HG02798 (cell line): Measurements from ENCODE around the gene DQX1.

Experiments
- ATAC-seq: cut with Tn5 transposase; IDR thresholded peaks from one replicate; pipeline ENCODE4 v1.9.1; 2021; ENCODE audit warnings: mild to moderate bottlenecking; ENCODE audit not compliant: unreplicated experiment, poor library complexity

The DQX1 gene

DNA sequence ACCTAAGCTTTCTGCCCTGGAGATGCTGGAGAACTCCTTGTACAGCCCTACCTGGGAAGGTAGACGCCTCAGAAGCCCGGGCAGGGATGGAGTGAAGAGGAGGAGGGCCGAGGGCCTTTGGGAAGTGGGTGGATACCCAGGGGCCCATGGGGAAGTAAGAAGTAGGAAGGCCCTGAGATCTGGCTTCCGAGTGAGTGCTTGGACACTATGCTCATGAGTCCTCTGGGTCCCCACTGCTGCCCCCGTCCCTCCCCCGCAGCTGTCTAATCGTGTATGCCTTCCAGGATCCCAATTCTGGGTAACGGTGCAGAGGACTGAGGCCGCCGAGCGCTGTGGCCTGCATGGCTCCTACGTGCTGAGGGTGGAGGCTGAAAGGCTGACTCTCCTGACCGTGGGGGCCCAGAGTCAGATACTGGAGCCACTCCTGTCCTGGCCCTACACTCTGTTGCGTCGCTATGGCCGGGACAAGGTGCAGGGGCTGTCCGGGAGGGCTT is 29.6 kb upstream of the DQX1 start:
- ATAC-seq = no peak

DNA sequence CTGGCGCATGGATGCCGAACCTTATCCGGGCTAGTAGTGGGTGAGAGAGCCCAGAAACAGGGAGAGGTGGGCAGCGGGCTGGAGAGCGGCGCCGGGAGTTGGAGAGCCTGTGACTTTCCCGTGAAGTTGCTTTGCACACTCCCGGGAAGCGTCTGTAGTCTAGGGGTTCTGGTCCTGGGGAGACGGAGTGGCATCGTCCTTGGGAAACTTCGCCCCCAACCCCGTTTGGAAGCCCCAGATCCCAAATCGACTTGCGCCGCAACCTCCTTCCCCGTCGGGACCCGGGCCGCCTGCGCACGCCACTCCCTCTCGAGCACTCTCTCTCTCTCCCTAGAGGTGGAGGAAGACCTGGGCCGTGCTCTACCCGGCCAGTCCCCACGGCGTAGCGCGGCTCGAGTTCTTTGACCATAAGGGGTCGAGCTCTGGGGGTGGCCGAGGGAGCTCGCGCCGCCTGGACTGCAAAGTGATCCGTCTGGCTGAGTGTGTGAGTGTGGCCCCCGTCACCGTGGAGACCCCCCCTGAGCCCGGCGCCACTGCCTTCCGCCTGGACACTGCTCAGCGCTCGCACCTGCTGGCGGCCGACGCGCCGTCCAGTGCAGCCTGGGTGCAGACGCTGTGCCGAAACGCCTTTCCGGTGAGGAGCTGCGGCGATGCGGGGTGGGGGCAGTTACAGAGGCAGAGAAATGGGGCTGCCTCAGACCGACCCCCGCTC is 28.9 kb upstream of the DQX1 start:
- ATAC-seq = peak; percentile 46

DNA sequence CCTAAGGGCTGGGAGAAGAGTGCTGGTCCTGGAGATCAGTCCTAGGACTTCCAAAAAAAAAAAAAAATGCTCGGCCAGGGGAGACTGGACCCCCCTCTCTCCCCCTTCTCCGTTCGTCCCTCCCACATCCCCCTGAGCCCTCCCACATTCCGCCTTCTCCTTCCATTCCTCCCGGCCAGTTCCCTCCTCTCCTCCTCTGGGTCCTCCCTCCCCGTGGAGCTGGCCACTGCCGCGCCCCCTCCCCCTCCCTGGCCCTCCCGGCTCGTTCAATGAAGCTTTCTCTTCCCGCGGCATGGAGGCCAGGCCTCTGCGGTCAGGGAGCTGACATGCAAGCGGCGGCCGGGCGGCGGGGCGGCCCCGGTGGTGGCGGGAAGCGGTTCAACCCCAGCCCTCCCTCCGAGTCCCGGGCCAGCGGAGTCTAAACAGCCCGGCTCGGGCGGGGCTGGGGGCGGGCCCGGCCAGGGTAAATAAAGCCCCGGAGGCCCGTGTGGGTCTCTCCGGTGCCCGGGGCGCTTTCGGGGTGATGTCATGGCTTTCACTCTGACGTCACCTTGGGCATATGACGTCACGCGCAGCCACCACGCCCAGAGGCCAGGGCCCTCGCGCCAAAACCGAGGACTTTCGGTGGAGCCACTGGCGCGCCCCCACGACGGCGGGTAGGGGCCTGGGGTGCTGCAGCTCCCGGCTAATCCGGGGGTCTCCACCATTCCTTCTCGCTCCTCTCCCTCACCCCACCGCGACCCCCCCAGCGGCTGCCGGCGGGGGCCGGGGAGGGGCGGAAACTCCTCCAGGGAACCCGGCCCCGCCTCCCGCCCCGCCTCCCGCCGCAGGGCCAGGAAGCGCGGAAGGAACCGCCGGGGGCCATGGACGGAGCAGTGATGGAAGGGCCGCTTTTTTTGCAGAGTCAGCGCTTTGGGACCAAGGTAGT is 28.1 kb upstream of the DQX1 start, which contains the start of the genes DOK1 and LOXL3:
TSS of gene DOK1 (plus strand) at position 829 of the 928 bp plus-strand sequence. CDS start at position 864, 35 bp downstream.
TSS of gene LOXL3 (minus strand) at position 51 of the 928 bp plus-strand sequence. CDS start 1,308 bp downstream, outside the sequence.
- peak; percentile 67 for ATAC-seq

DNA sequence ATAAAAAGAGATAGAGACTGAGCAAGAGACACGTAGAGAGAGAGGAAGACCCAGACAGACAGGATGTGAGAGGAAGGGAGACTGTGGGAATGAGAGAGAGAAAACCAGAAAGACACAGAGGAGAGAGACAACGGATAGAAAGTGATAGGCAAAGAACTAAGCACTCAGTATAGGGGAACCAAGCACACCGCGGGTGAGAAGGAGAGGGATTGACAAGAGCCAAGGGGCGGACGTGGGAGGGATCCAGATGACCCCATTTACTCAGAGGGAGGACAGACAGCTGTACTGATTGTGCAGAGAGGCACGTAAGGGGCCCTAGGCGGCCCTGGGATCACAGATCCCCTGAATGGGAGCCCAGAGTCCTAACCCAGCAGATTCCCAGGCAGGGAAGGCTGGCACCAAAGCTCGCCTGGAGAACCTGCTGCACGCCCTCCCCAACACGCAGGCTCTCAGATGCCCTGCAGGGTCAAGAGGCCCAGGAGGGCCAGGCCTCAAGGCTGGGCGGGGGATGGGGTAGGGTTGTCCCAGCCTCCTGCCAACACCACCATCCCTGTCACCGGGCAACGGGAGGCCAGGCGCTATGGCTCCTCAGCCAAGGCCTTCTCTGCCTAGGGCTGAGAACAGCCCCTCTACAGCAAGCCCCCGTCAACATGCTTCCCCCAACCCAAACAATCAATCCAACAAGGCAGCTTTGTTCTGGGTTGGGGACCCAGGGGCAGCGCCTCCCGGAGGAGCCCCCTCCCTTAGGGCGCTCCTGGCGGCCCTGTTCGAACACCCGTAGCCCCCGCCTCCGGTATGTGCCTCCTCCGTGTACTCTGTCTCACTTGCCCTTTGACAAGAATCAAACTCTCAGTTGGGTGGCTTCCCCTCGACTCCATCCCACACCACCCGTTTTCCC is 27.1 kb upstream of the DQX1 start:
- no peak for ATAC-seq

DNA sequence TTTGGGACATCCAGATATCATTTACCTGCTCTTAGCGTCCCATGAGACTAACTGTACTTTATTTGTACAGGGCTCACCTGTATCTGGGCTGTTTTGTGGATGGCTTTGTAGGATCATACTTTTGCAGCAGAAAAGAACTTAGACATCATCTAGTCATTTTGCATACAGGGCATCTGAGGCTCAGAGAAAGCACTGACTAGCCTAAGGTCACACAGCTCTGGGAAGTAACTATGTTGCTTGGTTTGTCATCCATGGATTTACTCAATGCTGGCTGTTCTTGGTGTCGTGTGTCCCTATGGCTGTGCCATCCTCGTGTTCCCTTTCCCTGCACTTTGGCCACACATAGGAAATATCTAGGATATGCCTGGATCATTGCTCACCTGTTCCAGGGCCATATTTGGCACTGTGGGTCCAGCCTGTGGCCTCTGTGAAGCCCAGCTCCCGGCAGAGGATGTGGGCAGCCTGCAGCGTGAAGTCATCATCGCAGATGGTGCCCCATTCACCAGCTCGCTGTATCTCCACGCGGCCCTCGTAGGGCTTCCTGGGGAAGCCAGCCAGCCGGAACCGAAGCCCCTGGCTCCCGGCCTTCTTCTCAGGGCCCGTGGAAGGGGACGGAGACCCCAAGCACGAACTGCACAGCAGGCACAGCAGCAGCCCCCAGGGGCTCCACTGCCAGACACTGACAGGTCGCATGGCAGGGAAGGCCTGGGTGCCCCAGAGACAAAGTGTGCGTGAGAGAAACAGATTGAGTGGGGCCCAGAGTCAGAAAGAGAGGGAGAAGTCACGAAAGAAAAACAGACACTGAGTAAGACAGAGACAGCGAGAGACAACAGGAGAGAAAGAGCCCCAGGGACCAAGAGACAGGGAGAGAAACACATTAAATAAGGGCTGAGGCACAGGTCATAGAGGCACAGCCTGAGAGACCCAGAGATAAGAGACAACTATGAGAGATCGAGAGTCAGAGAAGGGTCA is 26.2 kb upstream of the DQX1 start:
- no peak for ATAC-seq

DNA sequence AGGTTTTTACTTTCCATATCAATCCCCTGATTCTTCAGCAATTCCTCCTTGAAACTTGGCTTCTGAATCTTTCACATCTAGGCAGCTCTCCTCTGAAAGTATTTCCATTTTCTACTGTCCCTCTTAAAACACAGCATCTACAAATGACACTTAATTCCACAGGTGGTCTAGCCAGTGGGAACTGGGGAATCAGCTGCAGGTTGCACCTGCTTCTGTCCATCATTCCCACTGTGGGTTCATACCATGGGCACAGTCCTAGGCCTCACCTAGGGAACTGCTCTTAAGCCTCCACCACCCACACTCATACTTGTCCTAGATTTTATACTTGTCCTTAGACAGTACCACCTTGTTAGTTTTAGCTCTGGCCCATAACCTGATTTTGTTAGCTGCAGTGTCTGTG is 25.5 kb upstream of the DQX1 start:
- ATAC-seq = no peak

DNA sequence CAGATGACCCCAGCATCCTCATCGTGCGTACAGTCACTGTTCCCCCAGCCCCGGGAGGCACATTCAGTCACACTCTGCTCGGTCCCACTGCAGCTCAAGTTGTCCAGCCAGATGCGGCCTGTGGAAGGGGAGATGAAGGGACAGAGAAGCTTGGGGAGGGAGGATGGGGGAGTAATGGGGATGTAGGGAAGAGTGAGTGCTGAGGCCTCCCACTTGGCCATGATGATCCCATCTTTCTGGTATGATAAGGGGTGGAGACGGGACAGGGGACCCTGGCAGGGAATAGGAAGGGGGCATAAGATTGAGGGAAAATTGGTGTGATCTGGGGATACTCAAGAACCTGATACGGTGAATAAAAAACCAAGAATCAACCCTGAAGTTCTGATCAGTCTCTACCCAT is 24.2 kb upstream of the DQX1 start:
- no peak for ATAC-seq

DNA sequence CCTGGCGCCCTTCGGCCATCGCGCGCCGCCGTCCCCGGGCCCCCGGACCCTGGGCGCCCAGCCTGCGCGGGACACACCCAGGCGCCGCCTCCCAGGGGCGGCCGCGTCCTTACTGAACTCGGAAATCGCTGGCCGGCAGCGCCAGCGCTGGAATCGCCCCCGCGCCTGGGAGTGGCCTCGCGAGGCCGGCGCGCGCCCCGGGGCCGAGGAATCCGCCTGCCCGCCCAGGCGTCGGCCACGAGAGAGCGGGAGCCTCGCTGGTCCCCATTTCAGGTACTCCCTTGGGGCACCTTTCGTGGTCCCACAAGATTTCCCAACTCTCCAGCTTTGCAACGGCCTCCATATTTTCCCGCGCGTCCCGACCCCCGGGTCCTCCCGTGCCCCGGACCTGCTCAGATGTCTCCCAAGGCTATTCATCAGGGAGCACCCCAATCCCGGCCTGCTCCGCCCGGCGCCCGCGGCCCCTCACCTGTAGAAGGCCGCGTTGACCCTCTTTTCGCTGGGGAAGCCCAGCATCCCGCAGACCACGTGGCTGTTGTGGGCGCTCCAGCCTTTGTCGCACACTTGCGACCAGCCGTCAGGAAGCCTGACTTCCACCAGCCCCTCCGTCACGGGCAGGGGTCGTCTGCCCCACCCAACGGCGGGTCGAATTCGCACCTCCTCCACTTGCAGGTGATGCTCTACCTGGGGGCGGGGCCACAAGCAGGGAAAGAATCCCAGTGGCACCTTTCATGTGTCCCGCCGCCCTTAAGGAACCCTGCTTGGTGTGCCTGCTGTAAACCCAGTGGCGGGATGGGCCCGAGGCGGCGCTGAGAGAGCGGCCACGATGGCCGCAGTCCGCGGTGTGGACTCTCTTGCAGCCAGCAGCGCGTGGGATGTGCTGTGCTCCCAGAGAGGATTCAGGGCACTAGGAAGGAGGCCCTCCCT is 23.1 kb upstream of the DQX1 start:
- ATAC-seq = peak; percentile 48

DNA sequence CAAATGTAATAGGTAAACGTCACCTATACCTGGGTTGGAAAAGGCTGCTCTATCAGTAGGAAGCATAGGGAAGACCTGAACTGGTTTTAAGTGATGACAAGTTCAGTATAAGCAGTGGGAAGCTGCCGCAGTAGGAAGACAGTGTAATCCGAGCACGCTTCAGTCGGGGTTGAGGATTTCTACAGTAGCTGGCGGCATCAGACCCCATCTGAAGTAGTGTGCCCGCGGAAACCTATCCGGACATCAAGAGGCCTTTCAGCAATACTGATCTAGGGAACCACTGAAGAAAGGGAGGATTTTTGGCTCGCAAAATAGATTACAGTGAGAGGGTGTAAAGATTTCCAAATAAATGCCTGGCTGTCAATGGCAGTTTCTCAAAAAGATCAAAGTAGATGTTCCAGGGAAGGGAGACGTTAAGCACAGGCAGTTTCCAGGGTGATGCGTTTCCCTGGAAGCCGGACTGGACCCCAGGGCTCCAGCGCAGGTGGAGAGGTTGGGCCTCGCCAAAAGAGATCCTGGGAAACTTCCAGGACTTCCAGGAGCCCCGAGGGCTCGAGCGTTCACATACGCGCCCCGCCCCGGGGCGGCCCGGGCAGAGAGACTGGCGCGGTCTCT is 22.4 kb upstream of the DQX1 start:
- ATAC-seq = no peak

DNA sequence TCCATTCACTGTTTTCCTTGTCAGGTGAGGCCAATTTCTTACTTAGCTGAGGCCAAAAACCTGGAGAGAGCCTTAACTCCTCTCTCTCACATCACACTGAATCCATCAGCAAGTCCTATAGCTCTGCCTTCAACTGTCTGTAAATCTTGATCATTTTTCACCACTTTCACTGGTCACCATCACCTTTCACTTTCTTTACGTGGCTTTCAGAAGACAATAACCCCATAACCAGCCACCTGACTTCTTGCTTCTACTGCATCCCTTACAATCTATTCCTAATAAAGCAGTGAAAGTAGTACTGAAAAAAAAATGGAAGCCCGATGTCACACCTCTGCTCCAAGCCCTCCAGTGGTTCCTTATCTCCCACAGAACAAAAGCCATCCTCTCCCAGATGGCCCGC is 20.0 kb upstream of the DQX1 start:
- ATAC-seq = no peak

DNA sequence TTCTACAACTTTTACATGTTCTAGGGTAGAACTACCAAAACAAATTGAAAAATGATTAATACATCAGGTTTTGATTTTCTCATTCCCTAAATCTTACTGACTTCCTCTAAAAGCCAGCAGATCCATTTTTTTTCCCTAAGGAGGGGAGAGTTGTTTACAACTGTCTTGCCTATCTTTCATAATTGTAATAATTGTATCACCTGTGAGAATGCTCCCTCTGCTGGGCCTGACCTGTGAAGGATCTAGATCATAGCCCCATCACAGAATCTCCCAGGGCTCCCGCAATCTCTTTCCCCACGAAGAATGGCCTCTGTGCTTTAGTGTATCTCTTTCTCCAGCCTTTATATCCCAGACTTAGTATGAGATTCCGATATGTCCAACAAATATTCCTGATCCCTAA is 18.6 kb upstream of the DQX1 start:
- no peak for ATAC-seq

DNA sequence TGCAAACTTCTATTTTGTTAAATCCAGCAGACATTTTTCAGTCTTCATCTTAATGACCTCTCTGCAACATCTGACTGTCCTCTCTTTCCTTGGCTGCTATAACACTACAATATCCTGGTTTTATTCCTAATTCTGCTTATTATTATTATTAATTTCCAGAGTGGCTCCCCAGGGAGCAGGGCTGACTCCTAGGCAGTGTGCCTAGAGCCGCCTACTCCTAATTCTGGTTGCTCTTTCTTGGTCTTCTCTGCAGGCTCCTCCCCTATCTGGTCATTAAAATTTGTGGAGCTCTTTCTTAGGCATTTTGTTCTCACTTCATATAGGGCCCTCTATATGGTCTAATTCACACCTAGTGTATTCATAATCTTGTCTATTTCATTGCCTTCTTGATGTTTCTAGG is 16.9 kb upstream of the DQX1 start:
- ATAC-seq = no peak

DNA sequence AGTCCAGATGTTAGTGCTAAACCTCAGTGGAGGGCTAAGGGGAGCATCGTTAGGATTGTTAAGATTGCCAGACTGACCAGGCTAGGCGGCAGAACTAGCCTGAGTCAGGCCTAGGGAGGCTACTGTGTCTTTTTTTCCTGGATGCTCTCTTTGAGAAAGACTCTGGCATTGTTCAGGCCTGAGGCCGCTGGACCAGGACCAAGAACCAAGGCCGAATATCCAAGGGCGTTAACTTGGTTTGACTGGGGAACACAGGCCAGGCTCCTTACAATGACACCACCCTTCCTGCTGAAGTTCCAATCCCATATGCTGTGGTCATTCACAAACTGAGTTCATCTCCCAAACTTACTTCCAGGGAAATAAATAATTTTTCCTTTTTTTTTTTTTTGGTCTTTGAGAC is 14.3 kb upstream of the DQX1 start:
- ATAC-seq = no peak

DNA sequence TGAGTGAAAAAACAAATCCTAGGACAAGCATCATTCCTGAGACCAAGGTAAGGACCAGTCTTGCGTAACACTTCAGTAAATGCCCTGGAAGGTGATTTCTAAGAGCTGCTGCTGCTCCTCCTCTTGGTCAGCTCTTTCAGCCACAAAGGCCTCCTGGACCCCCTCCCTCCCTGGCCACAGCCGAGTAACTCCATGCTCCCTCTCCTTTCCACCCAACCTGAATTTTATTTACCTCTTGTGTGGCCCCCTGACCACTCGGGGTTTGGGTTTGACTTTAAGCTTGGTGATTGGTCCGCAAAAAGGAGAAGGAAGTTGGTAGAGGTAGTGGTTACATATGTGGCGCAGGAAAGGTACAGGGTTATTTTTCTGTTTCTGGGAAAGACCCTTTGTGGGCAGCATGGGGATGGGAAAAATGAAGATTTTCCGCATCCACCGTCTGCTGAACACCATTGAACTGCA is 12.9 kb upstream of the DQX1 start:
- no peak for ATAC-seq

DNA sequence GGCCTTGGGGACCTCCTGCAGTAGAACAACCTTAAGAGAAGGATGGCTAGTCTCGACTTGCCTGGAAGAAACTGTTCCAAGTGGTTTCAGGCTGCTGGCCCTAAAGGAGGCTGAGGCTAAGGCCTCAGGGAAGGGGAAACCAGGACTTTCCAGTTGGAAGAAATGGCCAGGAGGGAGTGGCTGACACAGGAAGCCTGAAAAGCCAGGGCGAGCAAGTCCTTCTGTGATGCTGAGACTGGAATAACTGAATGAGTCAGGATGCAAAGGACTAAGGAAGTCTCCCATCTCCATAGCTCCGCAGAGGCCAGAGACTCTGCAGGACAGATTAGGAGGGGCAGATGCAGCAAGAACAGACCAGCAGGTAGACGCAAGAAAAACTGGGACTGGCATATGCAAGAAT is 11.1 kb upstream of the DQX1 start:
- no peak for ATAC-seq

DNA sequence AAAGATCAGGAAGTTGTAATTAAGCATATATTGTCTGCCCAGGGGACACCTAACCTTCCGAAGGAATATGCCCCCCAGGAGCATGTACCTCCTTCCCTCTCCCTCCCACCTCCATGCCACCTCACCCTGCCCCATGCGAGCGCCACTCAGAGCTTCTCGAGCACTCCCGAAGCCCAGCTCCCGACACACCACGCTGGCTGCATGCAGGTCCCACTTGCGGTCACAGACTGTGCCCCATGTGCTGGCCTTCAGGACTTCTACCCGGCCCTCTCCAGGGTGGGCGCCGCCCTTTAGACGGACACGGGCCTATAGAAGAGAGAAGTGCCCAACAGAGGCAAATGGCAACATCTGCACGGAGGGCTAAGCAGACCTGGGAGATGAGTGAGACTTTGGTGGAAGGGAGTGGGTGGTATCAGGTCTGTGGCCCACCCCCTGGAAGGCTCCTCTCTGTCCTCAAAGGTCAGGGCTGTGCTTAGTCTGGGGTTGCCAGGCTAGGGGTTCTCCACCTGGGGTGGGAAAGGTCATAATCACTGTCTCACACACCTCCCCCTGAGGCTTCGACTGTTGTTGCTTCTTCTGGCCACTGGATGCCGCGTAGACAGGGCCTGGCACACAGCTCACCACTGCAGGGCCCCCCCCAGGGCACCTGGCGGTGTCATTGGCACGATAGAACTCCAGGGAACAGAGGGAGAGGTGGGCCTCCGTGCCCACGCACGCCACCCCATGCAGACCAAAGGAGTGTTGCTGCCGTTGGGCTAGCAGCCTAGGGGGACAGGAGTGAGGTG is 10.3 kb upstream of the DQX1 start:
- no peak for ATAC-seq

DNA sequence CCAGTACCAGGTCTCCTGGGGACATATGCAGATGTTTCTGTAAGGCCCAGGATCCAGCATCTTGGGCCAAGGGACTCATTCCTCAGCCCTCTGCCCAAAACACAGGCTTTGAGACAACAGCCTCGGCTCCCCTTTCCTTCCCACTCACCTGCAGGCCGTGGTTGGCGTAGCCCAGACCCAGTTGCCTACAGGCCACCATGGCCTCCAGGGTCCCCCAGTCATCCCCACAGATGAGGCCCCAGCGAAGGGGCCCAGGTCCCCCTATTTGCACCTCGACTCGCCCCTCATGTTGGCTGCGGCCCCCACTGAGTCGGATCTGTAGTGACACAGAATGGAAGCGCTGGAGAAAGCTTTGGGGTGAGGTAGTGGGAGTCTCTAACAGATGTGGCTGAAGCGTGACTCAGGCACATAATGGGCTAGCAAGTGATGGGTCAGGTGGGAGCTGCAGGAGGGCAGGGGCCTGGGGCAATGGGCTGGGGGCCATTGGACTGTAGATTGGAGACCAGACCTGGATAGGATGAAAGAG is 9.5 kb upstream of the DQX1 start:
- ATAC-seq = no peak
